SK-N-MC (cell line): ENCODE measurements around the gene CPEB2.

Source experiments
- EZH2 ChIP-seq: fragments of 200-600 bp; sonication (generic); IDR thresholded peaks from one replicate; pipeline ENCODE4 v1.6.1; 2017; ENCODE audit warnings: antibody characterized with exemption
- FOXP2 ChIP-seq: optimal IDR thresholded peaks from 2 replicates; pipeline ENCODE3; 2011; ENCODE audit warnings: mild to moderate bottlenecking, moderate library complexity; ENCODE audit not compliant: insufficient read depth; ENCODE audit errors: extremely low read length, control extremely low read depth
- POLR2AphosphoS5 ChIP-seq: IDR thresholded peaks from 2 replicates; pipeline ENCODE4 v1.6.1; 2012; ENCODE audit warnings: mild to moderate bottlenecking, low read depth, low read length, borderline replicate concordance

DNA sequence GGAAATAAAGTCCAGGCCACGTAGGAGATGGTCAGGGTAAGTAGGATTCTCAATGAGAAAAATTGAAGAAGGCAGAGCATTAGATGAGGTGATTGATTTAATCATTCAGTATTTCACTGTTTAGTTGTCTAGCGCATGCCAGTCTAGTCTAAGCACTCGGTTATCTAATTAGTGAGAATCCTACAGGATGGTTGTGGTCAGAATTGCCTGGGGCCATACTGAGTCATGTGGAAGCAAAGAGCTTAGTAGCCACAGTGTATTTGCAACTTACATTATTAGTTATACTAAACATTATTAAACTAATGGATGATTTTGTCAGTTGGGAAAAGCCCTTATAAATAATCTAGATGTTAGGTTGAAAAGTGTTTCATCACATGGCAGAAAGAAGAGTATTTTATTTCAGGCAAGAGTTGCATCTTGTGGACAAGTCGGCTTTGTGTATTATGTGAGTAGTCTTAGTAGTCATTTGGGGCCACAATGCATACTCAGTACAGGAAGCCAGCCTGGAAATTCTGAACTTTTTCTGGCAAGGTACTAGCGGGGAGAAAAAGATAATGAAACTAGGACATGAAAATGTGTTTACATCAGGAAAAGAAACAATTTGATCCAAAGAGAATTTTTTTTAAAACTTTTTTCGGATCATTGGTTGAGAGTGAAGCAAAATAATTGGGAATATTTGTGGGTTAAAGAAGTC, 31.9 kb downstream of the CPEB2 start:
- TF ChIP-seq POLR2AphosphoS5 (no peak), EZH2 (no peak), FOXP2 (no peak)
